K562 (cell line): ENCODE measurements around the gene ADAM8. TPM values are rescaled to one million over a fixed set of nuclear protein-coding genes. Genes with fewer than 3 reads are reported as not detected.
A peak's percentile ranks its signal among the peaks of the same experiment; 100 is the strongest.

Source experiments
- CEBPZ ChIP-seq: fragments of 150-350 bp; IDR thresholded peaks from 2 replicates; pipeline ENCODE4 v1.6.1; 2014; ENCODE audit warnings: low read depth, mild to moderate bottlenecking, low read length, borderline replicate concordance
- E2F8 ChIP-seq: fragments of 450-650 bp; IDR thresholded peaks from 2 replicates; pipeline ENCODE4 v1.7.1; 2018; ENCODE audit warnings: mild to moderate bottlenecking, low read depth; ENCODE audit not compliant: partially characterized antibody
- ELF1 ChIP-seq: fragments of 200-800 bp; sonication (Bioruptor generic); IDR thresholded peaks from 2 replicates; pipeline ENCODE4 v1.6.1; 2016; ENCODE audit warnings: missing genetic modification characterization, missing compliant biosample characterization
- ESRRA ChIP-seq: fragments of 450-650 bp; IDR thresholded peaks from 2 replicates; pipeline ENCODE4 v1.6.1; 2014; ENCODE audit warnings: low read depth, mild to moderate bottlenecking, moderate library complexity, borderline replicate concordance
- GABPA ChIP-seq: fragments of 200-800 bp; sonication (Bioruptor generic); conservative IDR thresholded peaks from 2 replicates; pipeline ENCODE4 v1.6.1; 2016; ENCODE audit warnings: low read depth, missing genetic modification characterization, missing compliant biosample characterization
- KLF13 ChIP-seq: fragments of 450-650 bp; IDR thresholded peaks from 2 replicates; pipeline ENCODE4 v1.6.1; 2016; ENCODE audit warnings: missing genetic modification characterization, low read depth, mild to moderate bottlenecking, missing compliant biosample characterization, moderate library complexity, borderline replicate concordance
- MAX ChIP-seq: sonication (generic); formaldehyde crosslinking; IDR thresholded peaks from 2 replicates; pipeline ENCODE4 v1.9.0; 2022; ENCODE audit warnings: mild to moderate bottlenecking, missing genetic modification reagents
- MED1 ChIP-seq: sonication (generic); formaldehyde crosslinking; IDR thresholded peaks from 2 replicates; pipeline ENCODE4 v1.8.1; 2023; ENCODE audit warnings: missing genetic modification reagents, borderline replicate concordance
- MITF ChIP-seq: IDR thresholded peaks from 2 replicates; pipeline ENCODE4 v1.6.1; 2014; ENCODE audit warnings: antibody characterized with exemption
- NRF1 ChIP-seq, 2 experiments: fragments of 450-650 bp; IDR thresholded peaks in 1 of 2; conservative IDR thresholded peaks in 1 of 2; 2 replicates each; pipeline ENCODE4 v1.6.1; 2014; ENCODE audit warnings: mild to moderate bottlenecking in 2 of 2
- PKNOX1 ChIP-seq: fragments of 450-650 bp; IDR thresholded peaks from 2 replicates; pipeline ENCODE4 v1.6.1; 2016
- RFX1 ChIP-seq: fragments of 450-650 bp; IDR thresholded peaks from 2 replicates; pipeline ENCODE4 v1.6.1; 2016; ENCODE audit warnings: mild to moderate bottlenecking, moderate library complexity
- SIX5 ChIP-seq, 2 experiments: IDR thresholded peaks; 2 replicates each; pipeline ENCODE4 v1.6.1; 2011; ENCODE audit warnings: low read length in 2 of 2, borderline replicate concordance in 1 of 2, low read depth in 1 of 2, mild to moderate bottlenecking in 1 of 2, moderate library complexity in 1 of 2; ENCODE audit not compliant: insufficient read depth in 1 of 2
- TRIM24 ChIP-seq, 2 experiments: fragments of 450-650 bp; IDR thresholded peaks; 2 replicates each; pipeline ENCODE4 v1.6.1; 2016
- ZNF274 ChIP-seq: IDR thresholded peaks from 2 replicates; pipeline ENCODE4 v1.6.1; 2011; ENCODE audit warnings: low read depth, mild to moderate bottlenecking, low read length, moderate library complexity, borderline replicate concordance
- ZNF77 ChIP-seq: fragments of 250-450 bp; sonication (Bioruptor Pico); IDR thresholded peaks from 2 replicates; pipeline ENCODE4 v1.5.0; 2020
- ZSCAN32 ChIP-seq: fragments of 450-650 bp; formaldehyde crosslinking; IDR thresholded peaks from 2 replicates; pipeline ENCODE4 v1.4.0; 2020; ENCODE audit warnings: mild to moderate bottlenecking, moderate library complexity
- polyA plus RNA-seq, 8 experiments: library from polyadenylated mRNA; depleted of rRNA in 4 of 8; stranded (reverse) in 5 of 8; unstranded in 3 of 8; fragments of >200 nt; fragmentation: Nextera tagmentation in 2 of 8; fragmentation: Illumina TruSeq in 1 of 8; extraction: Ambion mirVana in 2 of 8; extraction: Trizol in 1 of 8; gene quantifications; 2 replicates each; pipeline versions ENCODE4 v1.2.1 to v1.2.3, GENCODE V29; 2011 to 2014; ENCODE audit warnings: inconsistent platforms in 1 of 8, missing spikeins in 1 of 8
- total RNA-seq, 7 experiments: library from RNA; depleted of rRNA in 6 of 7; stranded (reverse); fragments of >200 nt in 6 of 7; fragmentation: Illumina TruSeq in 2 of 7; extraction: Trizol in 2 of 7; gene quantifications; 2 replicates each; pipeline versions ENCODE4 v1.2.1 to v1.2.3, GENCODE V29; 2011 to 2021; ENCODE audit warnings: low replicate concordance in 1 of 7

Gene ADAM8
- total and polyA plus RNA-seq, 9 of the 15 experiments (the other 6 are each of a cell fraction or from before 2014, with no cell fraction given): 0.07 to 7.0 (median 1.1) TPM

GRCh38 chr10:133245439-133246235 lies 31.0 kb downstream of the ADAM8 start (continued):
- TF ChIP-seq E2F8 (no peak), ESRRA (no peak), MITF (no peak), ZNF274 (no peak), TRIM24 (IDR thresholded peaks at IDR 0.05) (peak; percentile 49 to 63; a peak in 2 of 4 replicates), PKNOX1 (peak; percentile 51; the same call in 1 of the 2 replicates), GABPA (peak; percentile 69), MAX (CRISPR knock-in tag) (peak; percentile 18; the same call in 1 of the 2 replicates), ZNF77 (CRISPR knock-in tag) (no peak), CEBPZ (no peak), KLF13 (tag) (peak; percentile 37; the same call in 1 of the 2 replicates), ELF1 (no peak), NRF1 (conservative IDR thresholded peaks at IDR 0.05 in 1 of 2, IDR thresholded peaks at IDR 0.05 in 1 of 2) (peak in 1 of 2 experiments; percentile 48; a peak in 1 of 4 replicates), RFX1 (no peak), ZSCAN32 (CRISPR knock-in tag) (no peak), MED1 (no peak), SIX5 (IDR thresholded peaks at IDR 0.05; ENCODE audit: borderline replicate concordance in 1 of 2, insufficient read depth in 1 of 2, low read depth in 1 of 2, low read length in 2 of 2) (no peak)
